OCI-LY1 (cell line): Measurements from ENCODE around the gene CALHM2.

Source experiments
- H2AFZ ChIP-seq: fragments of 200-600 bp; sonication (generic), shearing (Covaris generic); 2 replicates; pipeline ENCODE4 v1.6.0; 2014; ENCODE audit warnings: antibody characterized with exemption, mild to moderate bottlenecking, low read length
- H3F3A ChIP-seq: fragments of 200-600 bp; sonication (generic), shearing (Covaris generic); 2 replicates; pipeline ENCODE4 v1.6.0; 2014; ENCODE audit warnings: mild to moderate bottlenecking, antibody characterized with exemption, low read length, moderate library complexity; ENCODE audit not compliant: insufficient read depth
- H3K27ac ChIP-seq: fragments of 200-600 bp; sonication (generic); 2 replicates; pipeline ENCODE4 v1.5.1; 2014; ENCODE audit warnings: low read length, mixed run types, mild to moderate bottlenecking, low read depth; ENCODE audit not compliant: poor library complexity, severe bottlenecking
- H3K27me3 ChIP-seq: fragments of 200-600 bp; sonication (generic); 2 replicates; pipeline ENCODE4 v1.6.0; 2014; ENCODE audit warnings: antibody characterized with exemption, mild to moderate bottlenecking, low read length, moderate library complexity; ENCODE audit not compliant: insufficient read depth
- H3K36me3 ChIP-seq: fragments of 200-600 bp; sonication (generic); 2 replicates; pipeline ENCODE4 v1.6.1; 2014; ENCODE audit warnings: mild to moderate bottlenecking, antibody characterized with exemption, low read length, moderate library complexity, mixed read lengths; ENCODE audit not compliant: insufficient read depth
- H3K4me1 ChIP-seq: fragments of 200-600 bp; sonication (generic); 2 replicates; pipeline ENCODE4 v1.5.1; 2014; ENCODE audit warnings: mild to moderate bottlenecking, low read length, moderate library complexity; ENCODE audit not compliant: insufficient read depth, severe bottlenecking
- H3K4me2 ChIP-seq: fragments of 200-600 bp; sonication (generic), shearing (Covaris generic); 2 replicates; pipeline ENCODE4 v1.6.1; 2014; ENCODE audit warnings: low read length
- H3K4me3 ChIP-seq: fragments of 200-600 bp; sonication (generic); 2 replicates; pipeline ENCODE4 v1.5.1; 2014; ENCODE audit warnings: low read length, low read depth, mild to moderate bottlenecking, mixed read lengths; ENCODE audit not compliant: poor library complexity, severe bottlenecking
- H3K79me2 ChIP-seq: fragments of 200-600 bp; shearing (Covaris generic); 2 replicates; pipeline ENCODE4 v1.6.1; 2016; ENCODE audit warnings: mixed run types, low read length, mixed read lengths; ENCODE audit not compliant: insufficient read depth
- H3K9ac ChIP-seq: fragments of 200-600 bp; sonication (generic), shearing (Covaris generic); 2 replicates; pipeline ENCODE4 v1.6.1; 2014; ENCODE audit warnings: mild to moderate bottlenecking, low read length, mixed read lengths
- H3K9me2 ChIP-seq: fragments of 200-600 bp; sonication (generic), shearing (Covaris generic); 2 replicates; pipeline ENCODE4 v1.6.1; 2014; ENCODE audit warnings: low read depth, mild to moderate bottlenecking, low read length, mixed read lengths
- H3K9me3 ChIP-seq: fragments of 200-600 bp; shearing (Covaris generic); 2 replicates; pipeline ENCODE4 v1.6.1; 2014; ENCODE audit warnings: low read length, mixed read lengths
- H4K20me1 ChIP-seq: fragments of 200-600 bp; sonication (generic), shearing (Covaris generic); 2 replicates; pipeline ENCODE4 v1.6.0; 2016; ENCODE audit warnings: mild to moderate bottlenecking, low read length; ENCODE audit not compliant: insufficient read depth
- CTCF ChIP-seq: fragments of 200-600 bp; sonication (generic), shearing (Covaris generic); IDR thresholded peaks from 2 replicates; pipeline ENCODE4 v1.5.1; 2017; ENCODE audit warnings: mild to moderate bottlenecking, antibody characterized with exemption, low read length, moderate library complexity, mixed read lengths
- EZH2 ChIP-seq: fragments of 200-600 bp; sonication (generic), shearing (Covaris generic); IDR thresholded peaks from 2 replicates; pipeline ENCODE4 v1.8.0; 2017; ENCODE audit warnings: borderline replicate concordance, mixed run types, mild to moderate bottlenecking, antibody characterized with exemption, low read length, moderate library complexity, mixed read lengths

The CALHM2 gene

GRCh38 chr10:103457176-103457712 lies 5.1 kb upstream of the CALHM2 start:
- Histone ChIP-seq H3K27ac (no peak overlapping the region), H3K4me2 (no peak overlapping the region)

GRCh38 chr10:103456074-103456660 lies 4.0 kb upstream of the CALHM2 start:
- Histone ChIP-seq H3K9me2 (no peaks in the 10 kb centered on the region), H3K9me3 (no peaks in the 10 kb centered on the region), H3K27ac (no peak overlapping the region), H3K9ac (no peak overlapping the region), H3K4me3 (no peak overlapping the region), H4K20me1 (no peaks in the 10 kb centered on the region), H3K27me3 (no peaks in the 10 kb centered on the region), H2AFZ (no peak overlapping the region), H3K4me2 (no peak overlapping the region), H3K79me2 (no peaks in the 10 kb centered on the region), H3K4me1 (peaks cover 11% of the 10 kb centered on the region), H3K36me3 (peaks cover 1% of the 10 kb centered on the region; the same call in 1 of the 2 replicates), H3F3A (no peaks in the 10 kb centered on the region; the same call in 1 of the 2 replicates)
- no peak for TF ChIP-seq CTCF
- TF ChIP-seq EZH2 = no peak

More at GRCh38 chr10:103457176-103457712, 5.1 kb upstream of the CALHM2 start:
- Histone ChIP-seq H3K4me3 (no peak overlapping the region), H3F3A (no peaks in the 10 kb centered on the region; the same call in 1 of the 2 replicates), H4K20me1 (no peaks in the 10 kb centered on the region), H2AFZ (no peak overlapping the region), H3K9me3 (no peaks in the 10 kb centered on the region), H3K79me2 (no peaks in the 10 kb centered on the region), H3K4me1 (peaks cover 6% of the 10 kb centered on the region), H3K9me2 (no peaks in the 10 kb centered on the region), H3K36me3 (no peaks in the 10 kb centered on the region), H3K9ac (no peak overlapping the region), H3K27me3 (no peaks in the 10 kb centered on the region)
- no peak for TF ChIP-seq CTCF
- no peak for TF ChIP-seq EZH2

- Histone ChIP-seq H3K27ac (no peak overlapping the region), H3K4me1 (peaks cover 11% of the 10 kb centered on the region), H3K4me3 (no peak overlapping the region), H3K9ac (no peak overlapping the region), H3K79me2 (no peaks in the 10 kb centered on the region), H4K20me1 (no peaks in the 10 kb centered on the region), H3F3A (no peaks in the 10 kb centered on the region; the same call in 1 of the 2 replicates), H3K27me3 (no peaks in the 10 kb centered on the region), H2AFZ (no peak overlapping the region), H3K36me3 (peaks cover 4% of the 10 kb centered on the region; the same call in 1 of the 2 replicates), H3K9me3 (no peaks in the 10 kb centered on the region), H3K4me2 (no peak overlapping the region), H3K9me2 (no peaks in the 10 kb centered on the region)
- TF ChIP-seq CTCF (no peak), EZH2 (no peak)
These were observed 3.1 kb upstream of the CALHM2 start for GRCh38 chr10:103455235-103455634.
